Measurements from ENCODE around the gene ACTR1B. TPM values are rescaled to one million over a fixed set of nuclear protein-coding genes. Genes with fewer than 3 reads are reported as not detected.

ACTR1B gene
- total RNA-seq, 1 experiment from 2014 or later: 58.2 TPM

DNA sequence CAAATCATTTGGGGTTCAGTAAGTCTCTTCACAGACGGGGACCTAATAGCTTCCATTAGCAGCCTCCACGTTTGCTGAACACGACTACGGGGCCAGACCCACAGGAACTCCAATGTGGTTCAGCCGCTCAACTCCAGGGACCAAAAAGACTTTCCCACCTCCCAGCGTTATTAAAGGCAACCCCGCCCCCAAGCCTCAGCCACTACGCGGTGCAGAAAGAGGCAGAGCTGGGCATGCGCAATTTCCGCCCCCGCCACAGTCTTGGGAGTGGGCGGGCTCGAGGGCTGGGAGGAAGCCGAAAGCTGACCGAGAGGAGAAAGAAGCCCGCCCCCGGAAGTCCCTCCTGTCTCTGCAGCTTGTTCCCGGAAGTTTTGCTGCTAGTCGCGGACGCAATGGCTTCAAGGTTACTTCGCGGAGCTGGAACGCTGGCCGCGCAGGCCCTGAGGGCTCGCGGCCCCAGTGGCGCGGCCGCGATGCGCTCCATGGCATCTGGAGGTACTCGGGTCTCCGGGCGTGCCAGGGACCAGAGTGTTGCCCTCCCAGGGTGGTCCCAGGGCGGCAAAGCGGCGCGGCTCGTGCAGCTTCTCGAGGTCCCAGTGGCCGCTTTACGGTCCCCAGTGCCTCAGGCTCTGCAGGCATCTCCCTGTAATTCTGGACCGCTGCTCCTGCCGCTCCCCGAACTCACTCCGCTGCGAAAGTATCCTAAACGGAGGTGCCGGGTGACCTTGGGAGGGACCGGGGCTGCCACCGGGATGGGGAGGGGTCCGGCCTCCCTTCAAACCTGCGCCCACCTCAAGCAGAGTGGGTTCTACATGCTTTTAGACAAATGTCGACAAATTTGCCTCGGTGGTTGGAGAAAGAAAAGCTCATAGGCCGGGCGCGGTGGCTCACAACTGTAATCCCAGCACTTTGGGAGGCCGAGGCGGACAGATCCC, 17.9 kb downstream of the ACTR1B start, which contains the start of gene COX5B (continued):
- TF ChIP-seq, protein P1, sequence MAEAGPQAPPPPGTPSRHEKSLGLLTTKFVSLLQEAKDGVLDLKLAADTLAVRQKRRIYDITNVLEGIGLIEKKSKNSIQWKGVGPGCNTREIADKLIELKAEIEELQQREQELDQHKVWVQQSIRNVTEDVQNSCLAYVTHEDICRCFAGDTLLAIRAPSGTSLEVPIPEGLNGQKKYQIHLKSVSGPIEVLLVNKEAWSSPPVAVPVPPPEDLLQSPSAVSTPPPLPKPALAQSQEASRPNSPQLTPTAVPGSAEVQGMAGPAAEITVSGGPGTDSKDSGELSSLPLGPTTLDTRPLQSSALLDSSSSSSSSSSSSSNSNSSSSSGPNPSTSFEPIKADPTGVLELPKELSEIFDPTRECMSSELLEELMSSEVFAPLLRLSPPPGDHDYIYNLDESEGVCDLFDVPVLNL (CRISPR knock-in tag; IDR thresholded peaks at IDR 0.05; ENCODE audit: borderline replicate concordance, low read depth): no peak
- no peak for TF ChIP-seq NR1H2 (CRISPR knock-in tag; IDR thresholded peaks at IDR 0.05)
- no peak for TF ChIP-seq FOXJ3 (CRISPR knock-in tag; IDR thresholded peaks at IDR 0.05; ENCODE audit: borderline replicate concordance)
- TF ChIP-seq, protein P2, sequence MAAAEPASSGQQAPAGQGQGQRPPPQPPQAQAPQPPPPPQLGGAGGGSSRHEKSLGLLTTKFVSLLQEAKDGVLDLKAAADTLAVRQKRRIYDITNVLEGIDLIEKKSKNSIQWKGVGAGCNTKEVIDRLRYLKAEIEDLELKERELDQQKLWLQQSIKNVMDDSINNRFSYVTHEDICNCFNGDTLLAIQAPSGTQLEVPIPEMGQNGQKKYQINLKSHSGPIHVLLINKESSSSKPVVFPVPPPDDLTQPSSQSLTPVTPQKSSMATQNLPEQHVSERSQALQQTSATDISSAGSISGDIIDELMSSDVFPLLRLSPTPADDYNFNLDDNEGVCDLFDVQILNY (CRISPR knock-in tag; IDR thresholded peaks at IDR 0.05): 0 out of 2 replicates have a peak, but pooled peaks have one; percentile 21
- TF ChIP-seq ZNF423 (CRISPR knock-in tag; IDR thresholded peaks at IDR 0.05): no peak
- TF ChIP-seq, protein P3, sequence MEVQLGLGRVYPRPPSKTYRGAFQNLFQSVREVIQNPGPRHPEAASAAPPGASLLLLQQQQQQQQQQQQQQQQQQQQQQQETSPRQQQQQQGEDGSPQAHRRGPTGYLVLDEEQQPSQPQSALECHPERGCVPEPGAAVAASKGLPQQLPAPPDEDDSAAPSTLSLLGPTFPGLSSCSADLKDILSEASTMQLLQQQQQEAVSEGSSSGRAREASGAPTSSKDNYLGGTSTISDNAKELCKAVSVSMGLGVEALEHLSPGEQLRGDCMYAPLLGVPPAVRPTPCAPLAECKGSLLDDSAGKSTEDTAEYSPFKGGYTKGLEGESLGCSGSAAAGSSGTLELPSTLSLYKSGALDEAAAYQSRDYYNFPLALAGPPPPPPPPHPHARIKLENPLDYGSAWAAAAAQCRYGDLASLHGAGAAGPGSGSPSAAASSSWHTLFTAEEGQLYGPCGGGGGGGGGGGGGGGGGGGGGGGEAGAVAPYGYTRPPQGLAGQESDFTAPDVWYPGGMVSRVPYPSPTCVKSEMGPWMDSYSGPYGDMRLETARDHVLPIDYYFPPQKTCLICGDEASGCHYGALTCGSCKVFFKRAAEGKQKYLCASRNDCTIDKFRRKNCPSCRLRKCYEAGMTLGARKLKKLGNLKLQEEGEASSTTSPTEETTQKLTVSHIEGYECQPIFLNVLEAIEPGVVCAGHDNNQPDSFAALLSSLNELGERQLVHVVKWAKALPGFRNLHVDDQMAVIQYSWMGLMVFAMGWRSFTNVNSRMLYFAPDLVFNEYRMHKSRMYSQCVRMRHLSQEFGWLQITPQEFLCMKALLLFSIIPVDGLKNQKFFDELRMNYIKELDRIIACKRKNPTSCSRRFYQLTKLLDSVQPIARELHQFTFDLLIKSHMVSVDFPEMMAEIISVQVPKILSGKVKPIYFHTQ (CRISPR knock-in tag; IDR thresholded peaks at IDR 0.05): no peak
- TF ChIP-seq HMGA2 (CRISPR knock-in tag; IDR thresholded peaks at IDR 0.05): no peak
- TF ChIP-seq, protein P4, sequence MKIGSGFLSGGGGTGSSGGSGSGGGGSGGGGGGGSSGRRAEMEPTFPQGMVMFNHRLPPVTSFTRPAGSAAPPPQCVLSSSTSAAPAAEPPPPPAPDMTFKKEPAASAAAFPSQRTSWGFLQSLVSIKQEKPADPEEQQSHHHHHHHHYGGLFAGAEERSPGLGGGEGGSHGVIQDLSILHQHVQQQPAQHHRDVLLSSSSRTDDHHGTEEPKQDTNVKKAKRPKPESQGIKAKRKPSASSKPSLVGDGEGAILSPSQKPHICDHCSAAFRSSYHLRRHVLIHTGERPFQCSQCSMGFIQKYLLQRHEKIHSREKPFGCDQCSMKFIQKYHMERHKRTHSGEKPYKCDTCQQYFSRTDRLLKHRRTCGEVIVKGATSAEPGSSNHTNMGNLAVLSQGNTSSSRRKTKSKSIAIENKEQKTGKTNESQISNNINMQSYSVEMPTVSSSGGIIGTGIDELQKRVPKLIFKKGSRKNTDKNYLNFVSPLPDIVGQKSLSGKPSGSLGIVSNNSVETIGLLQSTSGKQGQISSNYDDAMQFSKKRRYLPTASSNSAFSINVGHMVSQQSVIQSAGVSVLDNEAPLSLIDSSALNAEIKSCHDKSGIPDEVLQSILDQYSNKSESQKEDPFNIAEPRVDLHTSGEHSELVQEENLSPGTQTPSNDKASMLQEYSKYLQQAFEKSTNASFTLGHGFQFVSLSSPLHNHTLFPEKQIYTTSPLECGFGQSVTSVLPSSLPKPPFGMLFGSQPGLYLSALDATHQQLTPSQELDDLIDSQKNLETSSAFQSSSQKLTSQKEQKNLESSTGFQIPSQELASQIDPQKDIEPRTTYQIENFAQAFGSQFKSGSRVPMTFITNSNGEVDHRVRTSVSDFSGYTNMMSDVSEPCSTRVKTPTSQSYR (CRISPR knock-in tag; IDR thresholded peaks at IDR 0.05): no peak
- TF ChIP-seq ZNF232 (CRISPR knock-in tag; IDR thresholded peaks at IDR 0.05): no peak
- TF ChIP-seq CREB1 (CRISPR knock-in tag; IDR thresholded peaks at IDR 0.05): no peak
- no peak for TF ChIP-seq CBFB (CRISPR knock-in tag; IDR thresholded peaks at IDR 0.05; ENCODE audit: low read depth)
- TF ChIP-seq, protein P5, sequence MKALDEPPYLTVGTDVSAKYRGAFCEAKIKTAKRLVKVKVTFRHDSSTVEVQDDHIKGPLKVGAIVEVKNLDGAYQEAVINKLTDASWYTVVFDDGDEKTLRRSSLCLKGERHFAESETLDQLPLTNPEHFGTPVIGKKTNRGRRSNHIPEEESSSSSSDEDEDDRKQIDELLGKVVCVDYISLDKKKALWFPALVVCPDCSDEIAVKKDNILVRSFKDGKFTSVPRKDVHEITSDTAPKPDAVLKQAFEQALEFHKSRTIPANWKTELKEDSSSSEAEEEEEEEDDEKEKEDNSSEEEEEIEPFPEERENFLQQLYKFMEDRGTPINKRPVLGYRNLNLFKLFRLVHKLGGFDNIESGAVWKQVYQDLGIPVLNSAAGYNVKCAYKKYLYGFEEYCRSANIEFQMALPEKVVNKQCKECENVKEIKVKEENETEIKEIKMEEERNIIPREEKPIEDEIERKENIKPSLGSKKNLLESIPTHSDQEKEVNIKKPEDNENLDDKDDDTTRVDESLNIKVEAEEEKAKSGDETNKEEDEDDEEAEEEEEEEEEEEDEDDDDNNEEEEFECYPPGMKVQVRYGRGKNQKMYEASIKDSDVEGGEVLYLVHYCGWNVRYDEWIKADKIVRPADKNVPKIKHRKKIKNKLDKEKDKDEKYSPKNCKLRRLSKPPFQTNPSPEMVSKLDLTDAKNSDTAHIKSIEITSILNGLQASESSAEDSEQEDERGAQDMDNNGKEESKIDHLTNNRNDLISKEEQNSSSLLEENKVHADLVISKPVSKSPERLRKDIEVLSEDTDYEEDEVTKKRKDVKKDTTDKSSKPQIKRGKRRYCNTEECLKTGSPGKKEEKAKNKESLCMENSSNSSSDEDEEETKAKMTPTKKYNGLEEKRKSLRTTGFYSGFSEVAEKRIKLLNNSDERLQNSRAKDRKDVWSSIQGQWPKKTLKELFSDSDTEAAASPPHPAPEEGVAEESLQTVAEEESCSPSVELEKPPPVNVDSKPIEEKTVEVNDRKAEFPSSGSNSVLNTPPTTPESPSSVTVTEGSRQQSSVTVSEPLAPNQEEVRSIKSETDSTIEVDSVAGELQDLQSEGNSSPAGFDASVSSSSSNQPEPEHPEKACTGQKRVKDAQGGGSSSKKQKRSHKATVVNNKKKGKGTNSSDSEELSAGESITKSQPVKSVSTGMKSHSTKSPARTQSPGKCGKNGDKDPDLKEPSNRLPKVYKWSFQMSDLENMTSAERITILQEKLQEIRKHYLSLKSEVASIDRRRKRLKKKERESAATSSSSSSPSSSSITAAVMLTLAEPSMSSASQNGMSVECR (CRISPR knock-in tag; IDR thresholded peaks at IDR 0.05; ENCODE audit: borderline replicate concordance): peak; percentile 36; the same call in 1 of the 2 replicates
- no peak for TF ChIP-seq TCF7 (CRISPR knock-in tag; IDR thresholded peaks at IDR 0.05; ENCODE audit: low read depth)
- no peak for TF ChIP-seq JAZF1 (CRISPR knock-in tag; IDR thresholded peaks at IDR 0.05)
- TF ChIP-seq RORB (CRISPR knock-in tag; IDR thresholded peaks at IDR 0.05): no peak
- TF ChIP-seq TP53 (CRISPR knock-in tag; IDR thresholded peaks at IDR 0.05): peak; percentile 63; the same call in 1 of the 2 replicates
- TF ChIP-seq SMAD4 (CRISPR knock-in tag; IDR thresholded peaks at IDR 0.05): no peak
- TF ChIP-seq, protein P6, sequence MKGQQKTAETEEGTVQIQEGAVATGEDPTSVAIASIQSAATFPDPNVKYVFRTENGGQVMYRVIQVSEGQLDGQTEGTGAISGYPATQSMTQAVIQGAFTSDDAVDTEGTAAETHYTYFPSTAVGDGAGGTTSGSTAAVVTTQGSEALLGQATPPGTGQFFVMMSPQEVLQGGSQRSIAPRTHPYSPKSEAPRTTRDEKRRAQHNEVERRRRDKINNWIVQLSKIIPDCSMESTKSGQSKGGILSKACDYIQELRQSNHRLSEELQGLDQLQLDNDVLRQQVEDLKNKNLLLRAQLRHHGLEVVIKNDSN (CRISPR knock-in tag; IDR thresholded peaks at IDR 0.05): no peak
- TF ChIP-seq FOXK1 (CRISPR knock-in tag; IDR thresholded peaks at IDR 0.05): peak; percentile 77; the same call in 1 of the 2 replicates
- TF ChIP-seq, protein P7, sequence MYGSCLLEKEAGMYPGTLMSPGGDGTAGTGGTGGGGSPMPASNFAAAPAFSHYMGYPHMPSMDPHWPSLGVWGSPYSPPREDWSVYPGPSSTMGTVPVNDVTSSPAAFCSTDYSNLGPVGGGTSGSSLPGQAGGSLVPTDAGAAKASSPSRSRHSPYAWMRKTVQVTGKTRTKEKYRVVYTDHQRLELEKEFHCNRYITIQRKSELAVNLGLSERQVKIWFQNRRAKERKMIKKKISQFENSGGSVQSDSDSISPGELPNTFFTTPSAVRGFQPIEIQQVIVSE (CRISPR knock-in tag; IDR thresholded peaks at IDR 0.05; ENCODE audit: borderline replicate concordance): no peak
- no peak for TF ChIP-seq TEAD1 (CRISPR knock-in tag; IDR thresholded peaks at IDR 0.05)
- TF ChIP-seq NR2C2 (CRISPR knock-in tag; IDR thresholded peaks at IDR 0.05): no peak
- no peak for TF ChIP-seq ZNF671 (CRISPR knock-in tag; IDR thresholded peaks at IDR 0.05)
- no peak for TF ChIP-seq GRHL2 (CRISPR knock-in tag; IDR thresholded peaks at IDR 0.05; ENCODE audit: insufficient replicate concordance, severe bottlenecking)

Measured in WTC11 (cell line).